GM18909 (cell line): ENCODE data around the gene CSH1.
A peak's percentile ranks its signal among the peaks of the same experiment; 100 is the strongest.
"Not testable (repeated sequence)": the region's sequence is repeated elsewhere in the genome, so short reads cannot be mapped to it uniquely, and the experiment has no call there.

Experiments
- ATAC-seq: cut with Tn5 transposase; IDR thresholded peaks from one replicate; pipeline ENCODE4 v1.9.1; 2021; ENCODE audit warnings: mild to moderate bottlenecking; ENCODE audit not compliant: unreplicated experiment, poor library complexity

Gene CSH1

DNA sequence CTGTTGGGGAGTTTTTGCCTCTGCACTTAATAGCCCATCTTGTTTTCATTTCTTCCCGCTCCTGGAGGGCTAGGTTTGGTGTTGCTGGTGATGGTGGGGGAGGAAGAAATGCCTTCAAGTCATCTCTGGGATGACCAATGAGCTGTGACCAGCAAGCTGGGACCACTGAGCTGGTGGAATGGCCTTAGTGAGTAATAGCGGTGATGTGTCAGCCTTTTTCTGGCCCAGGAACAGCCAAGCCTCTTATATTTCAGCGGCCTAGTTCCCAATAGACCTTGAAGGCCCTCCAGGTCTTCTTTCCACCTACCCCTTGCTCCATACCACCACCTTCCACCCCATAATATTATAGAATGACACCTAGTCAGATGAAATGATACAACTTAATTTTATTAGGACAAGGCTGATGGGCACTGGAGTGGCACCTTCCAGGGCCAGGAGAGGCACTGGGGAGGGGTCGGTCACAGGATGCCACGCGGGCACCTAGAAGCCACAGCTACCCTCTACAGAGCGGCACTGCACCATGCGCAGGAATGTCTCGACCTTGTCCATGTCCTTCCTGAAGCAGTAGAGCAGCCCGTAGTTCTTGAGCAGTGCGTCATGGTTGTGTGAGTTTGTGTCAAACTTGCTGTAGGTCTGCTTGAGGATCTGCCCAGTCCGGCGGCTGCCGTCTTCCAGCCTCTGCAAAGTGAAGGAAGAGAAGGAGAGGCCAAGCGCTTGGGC is 24.6 kb downstream of the CSH1 start:
- not testable (repeated sequence) for ATAC-seq

DNA sequence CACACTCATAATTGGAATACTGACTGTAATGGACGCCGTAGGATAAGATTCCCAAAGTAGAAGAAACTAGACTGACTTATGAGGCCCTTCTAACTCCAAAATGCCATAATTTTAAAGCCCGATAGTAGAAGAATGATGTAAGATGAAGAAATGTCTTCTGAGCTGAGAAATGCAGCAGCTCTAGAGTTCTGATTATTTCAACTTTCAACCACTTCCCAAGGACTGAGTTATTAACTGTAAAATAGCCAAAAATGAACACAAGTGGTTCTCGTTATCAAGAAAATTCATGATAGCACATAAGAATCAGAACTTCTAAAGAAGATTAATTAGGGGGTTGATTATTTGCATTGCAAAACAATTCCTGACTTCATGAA is 26.1 kb downstream of the CSH1 start:
- ATAC-seq: not testable (repeated sequence)

DNA sequence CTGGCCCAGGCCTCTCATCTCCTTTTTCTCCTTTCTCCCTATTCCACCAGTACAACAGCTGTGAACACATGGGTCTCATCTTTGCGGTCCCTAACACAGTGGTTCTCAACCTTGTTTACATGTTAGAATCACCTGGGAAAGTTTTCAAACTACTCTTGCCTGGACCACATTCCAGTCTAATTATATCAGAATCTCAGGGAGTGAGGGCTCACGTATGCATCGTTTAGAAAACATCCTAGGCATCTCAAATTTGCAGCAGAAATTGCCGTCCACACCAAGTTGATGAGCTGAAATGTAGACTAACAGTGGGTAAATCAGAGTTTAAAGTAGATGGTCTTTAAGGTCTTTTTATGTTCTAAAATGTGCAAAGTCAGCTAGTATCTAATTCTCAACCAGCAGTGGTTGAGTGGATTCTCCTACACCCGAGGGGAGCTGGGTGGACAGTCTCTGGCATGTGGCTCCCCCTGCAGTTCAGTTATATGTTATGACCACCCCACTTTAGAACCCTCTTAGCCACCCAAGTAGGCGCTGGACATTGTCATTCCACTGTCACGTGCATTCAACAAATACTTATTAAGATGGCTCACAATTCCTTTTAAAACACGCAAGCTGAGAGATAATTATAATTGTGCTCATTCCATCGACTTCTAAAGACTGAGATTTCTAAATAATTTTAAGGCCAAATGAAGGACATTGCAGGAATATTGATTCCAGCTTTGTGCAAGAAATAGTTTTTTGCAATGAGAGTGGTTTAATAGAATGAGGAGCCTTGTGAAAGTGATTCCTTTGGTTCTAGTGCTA is 26.7 kb downstream of the CSH1 start:
- not testable (repeated sequence) for ATAC-seq

DNA sequence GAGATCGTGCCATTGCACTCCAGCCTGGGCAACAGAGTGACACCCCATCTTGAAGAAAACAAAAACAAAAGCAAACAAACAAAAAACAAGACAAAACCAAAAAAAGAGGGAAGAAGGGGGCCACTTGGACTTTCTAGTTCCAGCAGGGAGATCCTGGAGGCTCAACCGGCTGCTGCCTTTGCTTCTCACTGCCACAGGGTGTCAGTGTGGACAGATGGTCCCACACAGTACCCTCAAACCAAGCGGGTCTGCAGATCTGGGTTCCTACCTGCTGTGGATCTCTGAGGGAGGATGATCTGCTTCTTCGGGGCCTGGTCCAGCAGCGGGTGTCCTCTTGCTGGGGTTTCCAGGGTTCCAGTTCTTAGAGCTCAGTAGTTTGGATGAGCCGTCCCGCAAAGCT is 29.7 kb downstream of the CSH1 start:
- ATAC-seq: not testable (repeated sequence)

DNA sequence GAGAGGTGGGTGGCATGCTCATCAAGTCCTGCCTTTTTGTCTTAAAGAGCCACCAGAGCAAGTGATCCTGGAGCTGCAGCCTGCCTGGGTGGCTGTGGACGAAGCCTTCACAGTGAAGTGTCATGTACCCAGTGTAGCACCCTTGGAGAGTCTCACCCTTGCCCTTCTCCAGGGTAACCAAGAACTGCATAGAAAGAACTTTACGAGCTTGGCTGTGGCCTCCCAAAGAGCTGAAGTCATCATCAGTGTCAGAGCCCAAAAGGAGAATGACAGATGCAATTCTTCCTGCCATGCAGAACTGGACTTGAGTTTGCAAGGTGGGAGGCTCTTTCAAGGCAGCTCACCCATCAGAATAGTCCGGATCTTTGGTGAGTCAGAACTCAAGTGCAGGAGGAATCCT is 37.1 kb downstream of the CSH1 start:
- ATAC-seq: no peak

DNA sequence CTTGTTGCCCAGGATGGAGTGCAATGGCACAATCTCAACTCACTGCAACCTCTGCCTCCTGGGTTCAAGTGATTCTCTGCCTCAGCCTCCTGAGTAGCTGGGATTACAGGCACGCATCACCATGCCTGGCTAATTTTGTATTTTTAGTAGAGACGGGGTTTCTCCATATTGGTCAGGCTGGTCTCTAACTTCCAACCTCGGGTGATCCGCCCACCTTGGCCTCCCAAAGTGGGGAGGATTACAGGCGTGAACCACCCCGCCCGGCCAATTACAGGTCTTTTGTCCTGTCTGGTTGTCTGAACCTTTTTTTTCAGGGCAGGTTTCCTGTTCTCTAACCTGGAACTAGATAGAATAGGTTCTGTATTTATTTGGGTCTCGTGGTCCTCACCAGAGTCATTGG is 39.9 kb downstream of the CSH1 start:
- ATAC-seq: not testable (repeated sequence)

DNA sequence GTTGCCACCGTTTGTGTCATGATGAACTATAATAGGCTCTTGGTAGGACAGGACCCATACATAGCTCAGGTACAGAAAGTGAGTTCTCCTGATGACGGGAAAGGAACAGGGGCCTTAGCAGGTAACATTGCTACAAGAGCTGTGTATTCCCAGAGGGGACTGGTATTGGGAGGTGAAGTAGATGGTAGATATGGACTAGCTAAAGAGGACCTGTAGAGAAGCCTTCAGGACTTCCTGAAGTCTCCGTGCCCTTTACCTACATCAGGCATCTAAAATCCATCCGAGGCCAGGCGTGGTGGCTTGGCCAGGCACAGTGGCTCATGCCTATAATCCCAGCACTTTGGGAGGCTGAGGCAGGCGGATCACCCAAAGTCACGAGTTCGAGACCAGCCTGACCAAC is 41.2 kb downstream of the CSH1 start:
- ATAC-seq: no peak

DNA sequence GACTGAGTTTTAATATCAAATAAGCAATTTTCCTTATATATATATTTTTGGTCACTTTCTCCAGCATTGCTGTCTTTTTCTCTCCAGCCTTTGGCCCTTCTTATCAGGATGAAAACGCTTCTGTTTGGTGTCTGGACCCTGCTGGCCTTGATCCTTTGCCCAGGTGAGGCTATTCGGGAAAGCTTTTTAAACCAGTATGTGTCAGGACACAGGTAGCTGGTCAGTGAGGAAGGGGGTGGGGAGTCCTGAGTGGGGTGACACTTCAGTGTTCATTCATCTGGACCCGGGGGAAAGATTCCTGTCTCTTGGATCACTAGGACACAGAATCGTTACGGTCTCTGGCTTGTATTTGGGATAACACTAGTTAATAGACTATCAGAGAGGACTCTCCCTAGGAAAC is 41.7 kb downstream of the CSH1 start:
- no peak for ATAC-seq

DNA sequence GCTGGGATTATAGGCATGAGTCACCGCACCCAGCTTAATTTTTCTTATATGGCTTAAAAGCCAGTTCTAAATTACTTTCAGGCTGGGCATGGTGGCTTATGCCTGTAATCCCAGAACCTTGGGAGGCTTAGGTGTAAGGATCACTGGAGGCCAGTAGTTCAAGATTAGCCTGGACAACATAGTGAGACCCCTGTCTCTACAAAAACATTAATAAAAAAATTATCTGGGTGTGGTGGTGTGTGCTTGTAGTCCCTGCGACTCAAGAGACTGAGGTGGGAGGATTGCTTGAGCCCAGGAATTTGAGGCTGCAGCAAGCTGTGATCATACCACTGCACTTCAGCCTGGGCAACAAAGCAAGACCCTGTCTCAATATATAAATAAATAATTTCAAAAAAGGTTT is 43.1 kb downstream of the CSH1 start:
- no peak for ATAC-seq

DNA sequence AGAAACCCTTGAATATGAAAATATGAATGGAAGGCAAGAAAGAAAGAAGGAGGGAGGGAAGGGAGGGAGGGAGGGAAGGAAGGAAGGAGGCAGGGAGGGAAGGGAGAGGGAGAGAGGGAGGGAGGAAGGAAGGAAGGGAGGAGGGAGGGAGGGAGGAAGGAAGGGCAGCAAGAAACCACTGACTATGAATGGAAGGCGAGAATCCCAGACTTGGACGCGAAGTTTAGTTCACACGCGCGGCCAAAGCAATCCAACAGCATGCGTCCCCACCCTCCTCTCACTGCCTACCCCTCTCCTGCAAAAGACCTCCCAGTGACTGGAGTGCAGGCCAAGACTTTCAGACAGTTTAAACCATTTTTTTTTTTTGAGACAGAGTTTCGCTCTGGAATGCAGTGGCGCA is 46.0 kb downstream of the CSH1 start:
- no peak for ATAC-seq

DNA sequence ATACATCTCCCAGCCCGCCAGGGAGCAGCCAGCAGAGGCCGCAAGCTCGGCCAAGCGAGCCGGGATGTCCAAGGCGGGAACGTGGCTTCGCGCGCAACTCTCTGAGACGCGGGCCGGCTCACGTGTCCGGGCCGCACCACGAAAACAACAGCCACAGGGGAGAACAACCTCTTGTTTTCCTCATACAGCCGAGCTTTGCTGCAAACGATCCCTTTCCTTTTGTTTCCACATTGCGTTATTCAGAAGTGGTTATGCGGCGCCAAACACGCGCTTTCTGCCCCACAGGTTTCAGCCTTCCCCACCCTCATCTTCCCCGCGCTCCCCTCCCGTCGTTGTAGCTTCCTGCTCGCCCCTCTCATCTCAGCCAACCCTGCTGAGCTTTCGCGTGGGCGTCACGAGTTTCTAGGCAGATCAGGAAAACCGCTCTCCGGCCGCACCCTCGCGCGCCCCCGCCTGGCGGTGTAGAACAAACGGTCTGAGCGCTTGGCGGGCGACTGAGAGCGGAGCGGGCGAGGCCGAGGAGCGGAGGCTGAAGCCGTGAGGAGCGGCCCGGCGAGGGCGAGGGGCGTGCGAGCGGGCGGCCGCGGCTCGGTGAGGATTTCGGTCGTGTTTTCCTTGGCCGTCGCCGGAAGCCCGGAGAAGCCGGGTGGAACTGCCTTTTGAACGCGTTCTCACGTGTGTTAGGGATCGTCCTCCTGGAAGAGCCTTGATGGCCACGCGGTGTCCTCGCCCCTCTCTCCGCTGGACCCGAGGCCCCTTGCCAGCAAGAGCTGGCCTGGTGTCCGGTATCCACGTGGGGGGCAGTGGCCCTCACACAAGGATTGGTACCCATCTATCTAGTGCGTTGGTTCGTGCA is 47.3 kb downstream of the CSH1 start:
- ATAC-seq: peak; percentile 94

DNA sequence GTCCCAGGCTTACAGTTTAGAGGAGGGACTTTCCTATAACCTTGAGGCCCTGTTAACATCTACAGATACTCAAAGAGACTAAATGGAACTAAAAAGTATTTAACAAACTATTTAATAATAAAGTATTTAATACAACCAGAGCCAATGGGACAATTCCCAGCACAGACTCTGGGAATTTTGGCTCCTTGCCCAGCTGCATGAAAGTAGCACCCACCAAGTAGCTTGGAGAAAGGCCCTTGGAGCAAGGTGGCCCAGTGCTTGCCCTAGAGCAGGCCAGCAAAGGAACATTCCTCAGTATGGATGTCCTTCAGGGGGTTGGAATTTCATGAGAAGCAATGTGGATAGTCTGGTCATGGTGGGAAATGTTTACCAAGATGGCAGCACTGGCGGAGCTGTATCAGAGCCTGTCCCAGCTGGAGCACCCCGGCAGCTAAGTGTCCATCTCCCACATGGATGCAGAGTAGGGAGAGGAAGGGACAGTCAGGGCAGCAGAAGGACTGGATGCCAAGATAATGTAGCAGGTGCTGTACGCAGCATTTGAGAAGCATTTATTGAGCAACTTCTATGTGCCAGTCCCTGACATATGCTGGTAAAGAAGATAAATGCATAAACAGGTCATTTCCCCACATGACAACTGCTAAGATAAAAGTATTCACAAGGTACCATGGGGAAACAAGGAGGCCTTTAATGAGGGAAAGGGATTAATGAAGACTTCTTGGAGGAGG is 48.7 kb downstream of the CSH1 start:
- ATAC-seq: no peak

DNA sequence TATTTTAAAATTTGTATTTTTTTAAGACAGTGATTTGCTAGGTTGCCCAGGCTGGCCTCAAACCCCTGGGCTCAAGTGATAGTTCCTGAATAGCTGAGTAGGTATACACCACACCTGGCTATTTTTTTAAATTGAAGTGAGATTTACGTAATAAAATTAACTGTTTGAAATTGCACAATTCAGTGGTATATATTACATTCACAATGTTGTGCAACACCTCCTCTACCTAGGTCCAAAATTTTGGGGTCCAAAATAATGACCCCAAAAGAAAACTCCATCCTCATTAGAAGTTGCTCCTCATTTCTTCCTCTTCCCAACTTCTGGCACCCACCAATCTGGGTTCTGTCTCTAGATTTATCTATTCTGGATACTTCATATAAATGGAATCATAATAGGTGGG is 50.9 kb downstream of the CSH1 start:
- no peak for ATAC-seq
